PC-9 (cell line): Measurements from ENCODE around the gene RPL36AL.
A peak's percentile ranks its signal among the peaks of the same experiment; 100 is the strongest.

ENCODE experiments used
- EZH2 ChIP-seq: fragments of 200-600 bp; sonication (generic); IDR thresholded peaks from 2 replicates; pipeline ENCODE4 v1.8.0; 2017; ENCODE audit warnings: antibody characterized with exemption, low read depth
- TF ChIP-seq, protein P1 (sequence below): fragments of 200-600 bp; sonication (generic); conservative IDR thresholded peaks from 2 replicates; pipeline ENCODE4 v1.6.1; 2017; ENCODE audit warnings: mixed run types, antibody characterized with exemption, mild to moderate bottlenecking, moderate library complexity

DNA sequence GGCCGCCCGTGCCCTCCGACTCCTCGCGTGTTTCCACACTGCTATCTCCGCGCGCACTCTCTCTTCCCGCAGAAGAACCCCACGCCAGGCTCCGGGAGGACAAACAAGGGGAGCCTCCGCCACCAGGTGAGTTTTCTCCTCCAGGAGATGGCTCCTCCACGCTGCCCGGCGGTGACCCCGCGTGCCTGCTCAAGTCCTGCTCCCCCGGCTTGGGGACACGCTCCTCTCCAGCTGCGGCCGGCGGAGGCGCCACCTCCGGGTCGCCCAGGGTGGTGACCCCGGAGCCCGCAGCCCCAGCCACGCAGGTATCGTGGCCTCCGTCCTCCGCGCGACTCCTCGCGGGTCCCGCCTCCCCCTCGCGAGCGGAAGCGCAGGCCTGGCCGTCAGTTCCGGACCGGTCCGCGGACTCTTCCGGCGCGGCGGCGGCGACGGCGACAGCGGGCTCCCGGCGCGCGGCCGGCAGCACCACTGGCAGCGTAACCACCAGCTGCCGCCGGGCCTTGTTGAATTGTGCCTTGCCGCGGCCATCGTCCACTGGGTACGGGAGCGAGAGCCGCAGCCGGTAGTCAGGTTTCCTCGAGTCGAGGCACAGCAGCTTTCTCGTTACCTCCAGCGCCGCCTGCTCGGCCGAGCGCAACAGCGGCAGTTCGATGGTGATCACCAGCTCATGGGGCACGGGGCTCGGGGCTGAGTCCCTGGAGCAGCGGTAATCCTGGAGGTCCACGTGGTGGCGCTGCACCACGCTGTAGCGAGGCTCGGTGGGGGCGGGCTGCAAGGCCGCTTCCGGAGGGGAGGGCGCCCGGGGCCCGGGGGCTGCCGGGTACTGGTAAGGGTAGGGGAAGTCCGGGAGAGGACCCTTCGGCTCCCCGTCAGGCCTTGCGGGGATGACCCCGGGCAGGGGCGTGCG is 13.5 kb upstream of the RPL36AL start:
- TF ChIP-seq, protein P1, sequence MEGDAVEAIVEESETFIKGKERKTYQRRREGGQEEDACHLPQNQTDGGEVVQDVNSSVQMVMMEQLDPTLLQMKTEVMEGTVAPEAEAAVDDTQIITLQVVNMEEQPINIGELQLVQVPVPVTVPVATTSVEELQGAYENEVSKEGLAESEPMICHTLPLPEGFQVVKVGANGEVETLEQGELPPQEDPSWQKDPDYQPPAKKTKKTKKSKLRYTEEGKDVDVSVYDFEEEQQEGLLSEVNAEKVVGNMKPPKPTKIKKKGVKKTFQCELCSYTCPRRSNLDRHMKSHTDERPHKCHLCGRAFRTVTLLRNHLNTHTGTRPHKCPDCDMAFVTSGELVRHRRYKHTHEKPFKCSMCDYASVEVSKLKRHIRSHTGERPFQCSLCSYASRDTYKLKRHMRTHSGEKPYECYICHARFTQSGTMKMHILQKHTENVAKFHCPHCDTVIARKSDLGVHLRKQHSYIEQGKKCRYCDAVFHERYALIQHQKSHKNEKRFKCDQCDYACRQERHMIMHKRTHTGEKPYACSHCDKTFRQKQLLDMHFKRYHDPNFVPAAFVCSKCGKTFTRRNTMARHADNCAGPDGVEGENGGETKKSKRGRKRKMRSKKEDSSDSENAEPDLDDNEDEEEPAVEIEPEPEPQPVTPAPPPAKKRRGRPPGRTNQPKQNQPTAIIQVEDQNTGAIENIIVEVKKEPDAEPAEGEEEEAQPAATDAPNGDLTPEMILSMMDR: peak; percentile 74
- no peak for TF ChIP-seq EZH2
